SK-N-SH treated with all-trans-retinoic acid at 6 μM for 48 hours (cell line): ENCODE measurements around the gene SOX6.

Source experiments
- ARNTL ChIP-seq: fragments of 450-650 bp; formaldehyde crosslinking; IDR thresholded peaks from 2 replicates; pipeline ENCODE4 v1.5.0; 2020; ENCODE audit warnings: low read depth, mild to moderate bottlenecking, moderate library complexity, borderline replicate concordance
- CREB5 ChIP-seq: fragments of 250-450 bp; sonication (Bioruptor Pico); IDR thresholded peaks from 2 replicates; pipeline ENCODE4 v1.5.1; 2020; ENCODE audit warnings: low read depth, mild to moderate bottlenecking, moderate library complexity
- ESRRG ChIP-seq: fragments of 250-450 bp; sonication (Bioruptor Pico); IDR thresholded peaks from 2 replicates; pipeline ENCODE4 v1.6.1; 2021; ENCODE audit warnings: mild to moderate bottlenecking
- ISL1 ChIP-seq: fragments of 250-450 bp; sonication (Bioruptor Pico); IDR thresholded peaks from 2 replicates; pipeline ENCODE4 v2.1.2; 2022; ENCODE audit warnings: mild to moderate bottlenecking, moderate library complexity
- PATZ1 ChIP-seq: fragments of 250-450 bp; sonication (Bioruptor Pico); IDR thresholded peaks from 2 replicates; pipeline ENCODE4 v1.8.0; 2020; ENCODE audit warnings: mild to moderate bottlenecking, moderate library complexity, borderline replicate concordance
- POU6F1 ChIP-seq: fragments of 250-450 bp; sonication (Bioruptor Pico); IDR thresholded peaks from 2 replicates; pipeline ENCODE4 v1.8.0; 2021; ENCODE audit warnings: low read depth, mild to moderate bottlenecking, moderate library complexity, borderline replicate concordance
- PPARA ChIP-seq: fragments of 250-450 bp; sonication (Bioruptor Pico); IDR thresholded peaks from 2 replicates; pipeline ENCODE4 v1.5.0; 2020; ENCODE audit warnings: mild to moderate bottlenecking, borderline replicate concordance
- RARB ChIP-seq: fragments of 250-450 bp; sonication (Bioruptor Pico); IDR thresholded peaks from 2 replicates; pipeline ENCODE4 v1.8.0; 2021; ENCODE audit warnings: mild to moderate bottlenecking, moderate library complexity
- SNAI2 ChIP-seq: fragments of 250-450 bp; sonication (Bioruptor Pico); IDR thresholded peaks from 2 replicates; pipeline ENCODE4 v1.5.0; 2020; ENCODE audit warnings: mild to moderate bottlenecking, moderate library complexity
- TOX ChIP-seq: fragments of 250-450 bp; sonication (Bioruptor Pico); IDR thresholded peaks from 2 replicates; pipeline ENCODE4 v1.8.0; 2021; ENCODE audit warnings: mild to moderate bottlenecking, moderate library complexity, borderline replicate concordance
- ZC3H10 ChIP-seq: fragments of 250-450 bp; sonication (Bioruptor Pico); IDR thresholded peaks from 2 replicates; pipeline ENCODE4 v1.5.1; 2021; ENCODE audit warnings: mild to moderate bottlenecking, moderate library complexity
- ZFP3 ChIP-seq: fragments of 250-450 bp; sonication (Bioruptor Pico); IDR thresholded peaks from 2 replicates; pipeline ENCODE4 v1.5.0; 2020; ENCODE audit warnings: mild to moderate bottlenecking, moderate library complexity
- ZNF8 ChIP-seq: fragments of 450-650 bp; formaldehyde crosslinking; IDR thresholded peaks from 2 replicates; pipeline ENCODE4 v1.5.0; 2020; ENCODE audit warnings: mild to moderate bottlenecking, moderate library complexity

GRCh38 chr11:15988693-15989231 lies 367.6 kb downstream of the SOX6 start:
- TF ChIP-seq ISL1 (CRISPR knock-in tag) (no peak), ZFP3 (CRISPR knock-in tag) (no peak), ARNTL (CRISPR knock-in tag) (no peak), SNAI2 (CRISPR knock-in tag) (no peak), POU6F1 (CRISPR knock-in tag) (no peak), ESRRG (CRISPR knock-in tag) (no peak), PATZ1 (CRISPR knock-in tag) (no peak), TOX (CRISPR knock-in tag) (no peak), ZNF8 (CRISPR knock-in tag) (no peak), CREB5 (CRISPR knock-in tag) (no peak), ZC3H10 (CRISPR knock-in tag) (no peak), PPARA (CRISPR knock-in tag) (no peak), RARB (CRISPR knock-in tag) (no peak)
